Mesenchymal stem cell (in vitro differentiated cells and primary cell): Measurements from ENCODE around the gene KCNJ9.
"Not testable (repeated sequence)": the region's sequence is repeated elsewhere in the genome, so short reads cannot be mapped to it uniquely, and the experiment has no call there.

Experiments used
- DNase-seq: peaks from one replicate; pipeline ENCODE4 v3.0.0-alpha.2; 2013
- H2AFZ ChIP-seq: one replicate; pipeline ENCODE4 v1.6.1; 2013; ENCODE audit warnings: low read depth, mild to moderate bottlenecking, control low read depth, inconsistent platforms, low read length, moderate library complexity
- H2AK5ac ChIP-seq: 2 replicates; pipeline ENCODE4 v1.6.1; 2013; ENCODE audit warnings: low read length, moderate library complexity, mild to moderate bottlenecking, inconsistent platforms; ENCODE audit not compliant: severe bottlenecking
- H2BK120ac ChIP-seq: one replicate; pipeline ENCODE4 v1.6.1; 2013; ENCODE audit warnings: low read depth, mild to moderate bottlenecking, inconsistent platforms, low read length, moderate library complexity
- H2BK12ac ChIP-seq, 2 experiments: one replicate each; pipeline ENCODE4 v1.6.1; 2013; ENCODE audit warnings: inconsistent platforms in 2 of 2, low read length in 2 of 2, mild to moderate bottlenecking in 2 of 2, moderate library complexity in 2 of 2, control low read depth in 1 of 2
- H2BK15ac ChIP-seq: one replicate; pipeline ENCODE4 v1.6.1; 2013; ENCODE audit warnings: mild to moderate bottlenecking, low read depth, inconsistent platforms; ENCODE audit not compliant: poor library complexity, severe bottlenecking
- H2BK5ac ChIP-seq: 2 replicates; pipeline ENCODE4 v1.6.1; 2013; ENCODE audit warnings: low read depth, mild to moderate bottlenecking, low read length, control low read depth, inconsistent platforms; ENCODE audit not compliant: poor library complexity, severe bottlenecking
- H3K14ac ChIP-seq, 2 experiments: one replicate each; pipeline ENCODE4 v1.6.1; 2013; ENCODE audit warnings: inconsistent platforms in 2 of 2, low read length in 2 of 2, control low read depth in 1 of 2, mild to moderate bottlenecking in 1 of 2, moderate library complexity in 1 of 2
- H3K18ac ChIP-seq, 2 experiments: one replicate each; pipeline ENCODE4 v1.6.1; 2013; ENCODE audit warnings: inconsistent platforms in 2 of 2, low read length in 2 of 2, control low read depth in 1 of 2, low read depth in 1 of 2, mild to moderate bottlenecking in 1 of 2
- H3K23ac ChIP-seq, 2 experiments: one replicate each; pipeline ENCODE4 v1.6.1; 2013; ENCODE audit warnings: inconsistent platforms in 2 of 2, low read length in 2 of 2, mild to moderate bottlenecking in 2 of 2, moderate library complexity in 2 of 2, control low read depth in 1 of 2
- H3K27ac ChIP-seq: 2 replicates; pipeline ENCODE4 v1.5.1; 2013; ENCODE audit warnings: mild to moderate bottlenecking, moderate library complexity, low read length, control low read depth, inconsistent platforms; ENCODE audit not compliant: poor library complexity, severe bottlenecking
- H3K27me3 ChIP-seq, 2 experiments: 2 replicates each; pipeline versions ENCODE4 v1.6.1 to v1.7.0; 2013; ENCODE audit warnings: low read length in 2 of 2, mild to moderate bottlenecking in 2 of 2, moderate library complexity in 2 of 2, control low read depth in 1 of 2, inconsistent platforms in 1 of 2; ENCODE audit not compliant: control insufficient read depth in 1 of 2, insufficient read depth in 1 of 2
- H3K36me3 ChIP-seq, 2 experiments: 2 replicates each; pipeline versions ENCODE4 v1.6.1 to v1.7.0; 2013; ENCODE audit warnings: low read length in 2 of 2, control low read depth in 1 of 2, inconsistent platforms in 1 of 2, low read depth in 1 of 2, mild to moderate bottlenecking in 1 of 2; ENCODE audit not compliant: insufficient read depth in 2 of 2, control insufficient read depth in 1 of 2
- H3K4ac ChIP-seq, 2 experiments: one replicate each; pipeline ENCODE4 v1.6.1; 2013; ENCODE audit warnings: inconsistent platforms in 2 of 2, low read length in 2 of 2, mild to moderate bottlenecking in 2 of 2, moderate library complexity in 2 of 2, control low read depth in 1 of 2, low read depth in 1 of 2
- H3K4me1 ChIP-seq: 2 replicates; pipeline ENCODE4 v1.6.1; 2013; ENCODE audit warnings: low read depth, low read length, control low read depth; ENCODE audit not compliant: control insufficient read depth, insufficient read depth
- H3K4me2 ChIP-seq: 2 replicates; pipeline ENCODE4 v1.6.1; 2013; ENCODE audit warnings: low read length, mild to moderate bottlenecking, inconsistent platforms; ENCODE audit not compliant: poor library complexity, severe bottlenecking
- H3K4me3 ChIP-seq, 2 experiments: 2 replicates each; pipeline versions ENCODE4 v1.5.1 to v1.7.0; 2013; ENCODE audit warnings: low read length in 2 of 2, mild to moderate bottlenecking in 2 of 2, control low read depth in 1 of 2, low read depth in 1 of 2; ENCODE audit not compliant: insufficient read depth in 1 of 2
- H3K79me1 ChIP-seq: replicated peaks from 2 replicates; pipeline ENCODE4 v1.6.1; 2013; ENCODE audit warnings: mild to moderate bottlenecking, control low read depth, low read length, inconsistent platforms; ENCODE audit not compliant: poor library complexity, severe bottlenecking
- H3K9ac ChIP-seq: 2 replicates; pipeline ENCODE4 v1.7.0; 2013; ENCODE audit warnings: mild to moderate bottlenecking, low read length, moderate library complexity
- H3K9me3 ChIP-seq: 2 replicates; pipeline ENCODE4 v1.7.0; 2013; ENCODE audit warnings: mild to moderate bottlenecking, low read length; ENCODE audit not compliant: control insufficient read depth
- H4K8ac ChIP-seq: one replicate; pipeline ENCODE4 v1.6.1; 2013; ENCODE audit warnings: inconsistent platforms, mild to moderate bottlenecking, low read length, moderate library complexity
- H4K91ac ChIP-seq: one replicate; pipeline ENCODE4 v1.6.1; 2013; ENCODE audit warnings: mild to moderate bottlenecking, low read length, inconsistent platforms
- WGBS: methylation state at CpG from one replicate; pipeline ENCODE4 v1.1.7; 2013; ENCODE audit warnings: mixed read lengths; 5-methylcytosine and 5-hydroxymethylcytosine counted together

KCNJ9 gene

DNA sequence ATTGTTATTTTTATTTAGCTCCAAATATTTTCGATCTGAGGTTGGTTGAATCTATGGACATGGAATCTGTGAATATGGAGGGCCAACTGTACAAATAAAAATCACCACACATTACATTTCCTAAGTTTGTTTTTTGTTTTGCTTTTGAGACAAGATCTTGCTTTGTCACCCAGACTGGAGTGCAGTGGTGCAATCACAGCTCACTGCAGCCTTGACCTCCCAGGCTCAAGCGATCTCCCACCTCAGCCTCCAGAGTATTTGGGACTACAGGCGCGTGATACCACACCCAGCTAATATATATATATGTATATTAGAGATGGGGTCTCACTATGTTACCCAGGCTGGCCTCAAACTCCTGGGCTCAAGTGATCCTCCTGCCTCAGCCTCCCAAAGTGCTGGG is 45.0 kb downstream of the KCNJ9 start:
- not testable (repeated sequence) for H3K79me1 ChIP-seq, DNase-seq, H3K4me2 ChIP-seq

DNA sequence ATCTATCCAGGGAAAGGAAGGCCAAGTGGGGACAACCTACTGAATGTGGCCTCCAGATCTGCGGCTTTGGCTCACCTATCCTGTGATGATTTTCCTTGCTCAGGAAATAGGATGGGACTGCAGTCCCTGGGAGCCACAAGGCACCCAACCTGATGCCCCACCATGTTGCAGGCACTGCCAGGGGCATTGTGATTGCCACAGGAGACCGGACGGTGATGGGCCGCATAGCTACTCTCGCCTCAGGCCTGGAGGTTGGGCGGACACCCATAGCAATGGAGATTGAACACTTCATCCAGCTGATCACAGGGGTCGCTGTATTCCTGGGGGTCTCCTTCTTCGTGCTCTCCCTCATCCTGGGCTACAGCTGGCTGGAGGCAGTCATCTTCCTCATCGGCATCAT is 46.0 kb downstream of the KCNJ9 start:
- Histone ChIP-seq H3K23ac (no peak overlapping the region), H4K8ac (no peak overlapping the region), H3K27me3 (peaks cover 5 to 23% of the 10 kb centered on the region in 2 experiments), H2BK120ac (no peak overlapping the region), H2AFZ (no peak overlapping the region), H3K9me3 (no peaks in the 10 kb centered on the region), H3K79me1 (no peaks in the 10 kb centered on the region), H3K4me1 (peaks cover 23% of the 10 kb centered on the region), H3K4me2 (no peak overlapping the region), H3K4me3 (no peak overlapping the region), H3K9ac (no peak overlapping the region), H3K14ac (no peak overlapping the region), H4K91ac (no peak overlapping the region), H2BK12ac (peak overlapping the region in 1 of 2 experiments; percentile 40), H3K36me3 (no peaks in the 10 kb centered on the region), H3K27ac (no peak overlapping the region), H2AK5ac (peak overlapping the region; percentile 75), H3K4ac (no peak overlapping the region), H2BK15ac (no peak overlapping the region), H2BK5ac (no peak overlapping the region), H3K18ac (no peak overlapping the region)
- no peak for DNase-seq
- WGBS = 99% methylated on average over 9 of the region's 9 CpGs

More for the DNA sequence above, 45.0 kb downstream of the KCNJ9 start:
- H3K4me3 ChIP-seq, H2BK15ac ChIP-seq, H3K9me3 ChIP-seq, H2AK5ac ChIP-seq, H2BK12ac ChIP-seq, H3K23ac ChIP-seq, H3K4ac ChIP-seq, H2BK120ac ChIP-seq, H3K36me3 ChIP-seq, H3K27ac ChIP-seq, H4K8ac ChIP-seq, H4K91ac ChIP-seq, H3K18ac ChIP-seq, H2AFZ ChIP-seq, H3K9ac ChIP-seq, H2BK5ac ChIP-seq, H3K14ac ChIP-seq: not testable (repeated sequence)
- peaks cover 0 to 16% of the 10 kb centered on the region in 2 experiments for H3K27me3 ChIP-seq
- peaks cover 23% of the 10 kb centered on the region for H3K4me1 ChIP-seq
- no CpG with 5 or more reads among the region's 4 CpGs for WGBS

GRCh38 chr1:160127865-160128523 is 46.7 kb downstream of the KCNJ9 start:
- peaks cover 11 to 29% of the 10 kb centered on the region in 2 experiments for H3K27me3 ChIP-seq
- no peak overlapping the region for H3K27ac ChIP-seq
- no peak overlapping the region for H3K4me3 ChIP-seq
- 57% methylated on average over 5 of the region's 7 CpGs for WGBS
- peak overlapping the region; percentile 35 for H4K8ac ChIP-seq
- H2BK12ac ChIP-seq = peak overlapping the region in 1 of 2 experiments; percentile 40
- no peak overlapping the region for H3K23ac ChIP-seq
- no peak overlapping the region for H2BK5ac ChIP-seq
- no peaks in the 10 kb centered on the region for H3K9me3 ChIP-seq
- no peak overlapping the region for H3K18ac ChIP-seq
- peak overlapping the region; percentile 75 for H2AK5ac ChIP-seq
- no peak overlapping the region for H2BK15ac ChIP-seq
- no peak overlapping the region for H2AFZ ChIP-seq
- no peak overlapping the region for H3K9ac ChIP-seq
- peaks cover 23% of the 10 kb centered on the region for H3K4me1 ChIP-seq
- H3K79me1 ChIP-seq = no peaks in the 10 kb centered on the region
- H3K4ac ChIP-seq = no peak overlapping the region
- no peak overlapping the region for H4K91ac ChIP-seq
- DNase-seq = peak; percentile 79
- H2BK120ac ChIP-seq = no peak overlapping the region
- H3K36me3 ChIP-seq = no peaks in the 10 kb centered on the region
- peak overlapping the region in 1 of 2 experiments; percentile 2 for H3K14ac ChIP-seq
- no peak overlapping the region for H3K4me2 ChIP-seq

DNA sequence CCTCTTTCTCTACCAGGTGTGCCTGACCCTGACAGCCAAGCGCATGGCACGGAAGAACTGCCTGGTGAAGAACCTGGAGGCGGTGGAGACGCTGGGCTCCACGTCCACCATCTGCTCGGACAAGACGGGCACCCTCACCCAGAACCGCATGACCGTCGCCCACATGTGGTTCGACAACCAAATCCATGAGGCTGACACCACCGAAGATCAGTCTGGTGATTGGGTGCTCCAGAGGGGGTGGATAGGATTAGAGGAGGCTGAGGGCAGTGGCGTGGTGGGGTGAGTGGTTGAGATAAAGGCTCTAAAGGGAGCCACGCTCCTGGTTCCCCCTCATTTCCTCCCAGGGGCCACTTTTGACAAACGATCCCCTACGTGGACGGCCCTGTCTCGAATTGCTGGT is 47.3 kb downstream of the KCNJ9 start:
- Histone ChIP-seq H4K8ac (no peak overlapping the region), H2AK5ac (peak overlapping the region; percentile 13), H2BK120ac (no peak overlapping the region), H3K36me3 (no peaks in the 10 kb centered on the region), H3K4me1 (peaks cover 23% of the 10 kb centered on the region), H2BK15ac (peak overlapping the region; percentile 19), H3K79me1 (no peaks in the 10 kb centered on the region), H2BK5ac (no peak overlapping the region), H3K23ac (no peak overlapping the region), H3K9ac (no peak overlapping the region), H3K18ac (no peak overlapping the region), H3K4me2 (no peak overlapping the region), H2AFZ (no peak overlapping the region), H3K27ac (no peak overlapping the region), H4K91ac (no peak overlapping the region), H3K14ac (no peak overlapping the region), H3K4me3 (no peak overlapping the region), H3K9me3 (no peaks in the 10 kb centered on the region), H3K4ac (no peak overlapping the region), H3K27me3 (peaks cover 17 to 35% of the 10 kb centered on the region in 2 experiments), H2BK12ac (no peak overlapping the region)
- WGBS = 93% methylated on average over 18 of the region's 18 CpGs
- no peak for DNase-seq
